H54 (cell line): ENCODE data around the gene MICAL2.

Source experiments
- DNase-seq: peaks from one replicate; pipeline ENCODE4 v3.0.0; 2011; ENCODE audit warnings: low spot score, mixed read lengths; ENCODE audit not compliant: insufficient read length
- FAIRE-seq: peaks from 3 replicates; lab custom pipeline; 2011; peaks lifted over from hg19 to GRCh38; lab: Jason Lieb, UNC
- POLR2A ChIP-seq: IDR thresholded peaks from 2 replicates; pipeline ENCODE4 v1.6.1; 2011; ENCODE audit warnings: low read depth, mild to moderate bottlenecking, low read length

Gene MICAL2

GRCh38 chr11:12148466-12148865, 38.1 kb downstream of the MICAL2 start:
- no peak for TF ChIP-seq POLR2A
- no peak for DNase-seq
- no peak for FAIRE-seq

- no peak for FAIRE-seq
- TF ChIP-seq POLR2A: no peak
- no peak for DNase-seq
Measured at GRCh38 chr11:12148882-12149281, 38.5 kb downstream of the MICAL2 start.

GRCh38 chr11:12149672-12150225, 39.4 kb downstream of the MICAL2 start:
- TF ChIP-seq POLR2A: no peak
- DNase-seq (no peak), FAIRE-seq (no peak)

- no peak for FAIRE-seq
- DNase-seq: no peak
- no peak for TF ChIP-seq POLR2A
Measured at GRCh38 chr11:12150831-12151382, 40.5 kb downstream of the MICAL2 start.

- no peak for TF ChIP-seq POLR2A
- DNase-seq: no peak
- FAIRE-seq: no peak
Measured at GRCh38 chr11:12152321-12152720, 41.9 kb downstream of the MICAL2 start.

GRCh38 chr11:12154871-12155668, 44.7 kb downstream of the MICAL2 start:
- TF ChIP-seq POLR2A: no peak
- DNase-seq (no peak), FAIRE-seq (no peak)

GRCh38 chr11:12155696-12156095, 45.3 kb downstream of the MICAL2 start:
- DNase-seq (no peak), FAIRE-seq (no peak)
- no peak for TF ChIP-seq POLR2A

GRCh38 chr11:12156301-12157140, 46.1 kb downstream of the MICAL2 start:
- DNase-seq (no peak), FAIRE-seq (no peak)
- TF ChIP-seq POLR2A: no peak

GRCh38 chr11:12157241-12157661, 46.9 kb downstream of the MICAL2 start:
- FAIRE-seq (no peak), DNase-seq (no peak)
- TF ChIP-seq POLR2A: no peak

GRCh38 chr11:12158909-12159308, 48.5 kb downstream of the MICAL2 start:
- FAIRE-seq (no peak), DNase-seq (no peak)

GRCh38 chr11:12159351-12160099, 49.1 kb downstream of the MICAL2 start:
- DNase-seq (peak; percentile 69), FAIRE-seq (no peak)
- TF ChIP-seq POLR2A: no peak

More at GRCh38 chr11:12158909-12159308, 48.5 kb downstream of the MICAL2 start:
- TF ChIP-seq POLR2A: no peak

GRCh38 chr11:12160231-12160630, 49.8 kb downstream of the MICAL2 start:
- no peak for TF ChIP-seq POLR2A
- FAIRE-seq: no peak
- no peak for DNase-seq

GRCh38 chr11:12160680-12161079, 50.3 kb downstream of the MICAL2 start:
- no peak for DNase-seq
- no peak for TF ChIP-seq POLR2A
- FAIRE-seq: no peak

- FAIRE-seq: no peak
- DNase-seq: no peak
- TF ChIP-seq POLR2A: no peak
Measured at GRCh38 chr11:12161137-12161536, 50.7 kb downstream of the MICAL2 start.
